Measurements from ENCODE around the gene MESP1.

DNA sequence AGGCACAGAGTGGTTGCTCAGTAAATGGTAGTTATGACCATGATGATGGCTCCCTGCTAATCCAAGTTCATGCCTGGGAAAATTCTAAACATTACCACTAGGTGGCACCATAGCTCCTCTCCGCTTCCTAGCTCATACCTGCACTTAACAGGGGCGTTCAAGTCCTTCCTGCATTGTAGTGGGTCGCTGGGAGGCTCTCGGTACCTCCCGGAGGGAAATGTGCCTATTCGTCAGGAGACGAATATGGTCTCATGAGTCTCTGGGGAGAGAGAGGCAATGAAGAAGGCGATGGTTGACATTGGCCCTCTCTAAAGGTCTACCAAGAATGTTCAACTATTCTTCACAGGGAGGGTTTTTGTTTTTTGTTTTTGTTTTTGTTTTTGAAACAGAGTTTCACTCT is 10.9 kb downstream of the MESP1 start:
- TF ChIP-seq EZH2phosphoT487 (IDR thresholded peaks at IDR 0.05; ENCODE audit: insufficient read depth, low read depth), result no peak
- TF ChIP-seq EZH2 (IDR thresholded peaks at IDR 0.05; ENCODE audit: insufficient read depth, poor library complexity, severe bottlenecking), result no peak
